T-helper 17 cell (primary cell): ENCODE measurements around the gene APMAP. TPM values are rescaled to one million over a fixed set of nuclear protein-coding genes. Genes with fewer than 3 reads are reported as not detected.
A peak's percentile ranks its signal among the peaks of the same experiment; 100 is the strongest.

Experiments
- ATAC-seq: fragments of 150-1000 bp; cut with Tn5 transposase; 2 replicates; pipeline ENCODE4 v1.10.0; 2021; ENCODE audit warnings: mild to moderate bottlenecking, moderate library complexity
- DNase-seq, 3 donors: peaks; one replicate each; pipeline versions ENCODE4 v3.0.0 to v3.0.0-alpha.2; 2020 to 2021
- H3K9me3 ChIP-seq: one replicate; pipeline ENCODE4 v1.7.0; 2013; ENCODE audit warnings: low read length, mild to moderate bottlenecking; ENCODE audit not compliant: control insufficient read depth, poor library complexity, severe bottlenecking
- H3K27ac Mint-ChIP-seq: one replicate; pipeline ENCODE4 v1.8.0; 2022; ENCODE audit warnings: mild to moderate bottlenecking, moderate library complexity, mixed read lengths
- H3K27me3 Mint-ChIP-seq: one replicate; pipeline ENCODE4 v1.8.0; 2022; ENCODE audit warnings: mixed read lengths
- H3K36me3 Mint-ChIP-seq: one replicate; pipeline ENCODE4 v1.8.0; 2022; ENCODE audit warnings: low read depth, mixed read lengths
- H3K4me1 Mint-ChIP-seq: one replicate; pipeline ENCODE4 v1.8.0; 2022; ENCODE audit warnings: mild to moderate bottlenecking, mixed read lengths
- H3K4me3 Mint-ChIP-seq: one replicate; pipeline ENCODE4 v1.8.0; 2022; ENCODE audit warnings: mild to moderate bottlenecking, moderate library complexity, mixed read lengths
- total RNA-seq, 4 donors: library from RNA in 2 of 4; stranded (reverse) in 2 of 4; gene quantifications; one replicate each; pipeline ENCODE4 v1.2.3 and lab custom pipeline; 2022 to 2026

Gene APMAP
- 10 to 100 TPM; 24.6 to 26.2 TPM for total RNA-seq
- 26.5 to 98.3 reads per million in 2 donors for total RNA-seq (lab: John Stamatoyannopoulos, UW)

GRCh38 chr20:24992487-24993205, at the start of gene APMAP:
TSS of gene APMAP (minus strand) at chr20:24992751. CDS start at chr20:24992688, 63 bp downstream.
- Mint-ChIP-seq H3K27me3 (no peaks in the 10 kb centered on the region), H3K36me3 (no peaks in the 10 kb centered on the region), H3K4me1 (peaks cover 38% of the 10 kb centered on the region), H3K4me3 (peak within 1 kb of the TSS; percentile 98), H3K27ac (peak within 1 kb of the TSS; percentile 97)
- peak; percentile 95 for ATAC-seq
- no peaks in the 10 kb centered on the region for H3K9me3 ChIP-seq
- peak; percentile 92 to 94 (median 94) for DNase-seq

- Mint-ChIP-seq H3K36me3 (no peaks in the 10 kb centered on the region), H3K4me3 (no peak overlapping the region), H3K4me1 (peaks cover 25% of the 10 kb centered on the region), H3K27ac (peak overlapping the region; percentile 92), H3K27me3 (no peaks in the 10 kb centered on the region)
- no peak for ATAC-seq
- DNase-seq: no peak
- no peaks in the 10 kb centered on the region for H3K9me3 ChIP-seq
Measured at GRCh38 chr20:25041813-25042530, 49.4 kb upstream of the APMAP start.

- Mint-ChIP-seq H3K27ac (peak overlapping the region; percentile 67), H3K4me3 (no peak overlapping the region), H3K4me1 (peaks cover 37% of the 10 kb centered on the region), H3K27me3 (no peaks in the 10 kb centered on the region), H3K36me3 (no peaks in the 10 kb centered on the region)
- ATAC-seq (no peak), DNase-seq (no peak)
- H3K9me3 ChIP-seq: no peaks in the 10 kb centered on the region
Measured at GRCh38 chr20:25040438-25040831, 47.9 kb upstream of the APMAP start.

GRCh38 chr20:25039697-25040437, 47.3 kb upstream of the APMAP start:
- Mint-ChIP-seq H3K4me3 (no peak overlapping the region), H3K27ac (peak overlapping the region; percentile 67), H3K36me3 (no peaks in the 10 kb centered on the region), H3K4me1 (peaks cover 37% of the 10 kb centered on the region), H3K27me3 (no peaks in the 10 kb centered on the region)
- ATAC-seq (no peak), DNase-seq (no peak)
- no peaks in the 10 kb centered on the region for H3K9me3 ChIP-seq

- Mint-ChIP-seq H3K4me3 (no peak overlapping the region), H3K4me1 (peaks cover 35% of the 10 kb centered on the region), H3K27ac (peak overlapping the region; percentile 67), H3K27me3 (no peaks in the 10 kb centered on the region), H3K36me3 (no peaks in the 10 kb centered on the region)
- no peak for ATAC-seq
- no peaks in the 10 kb centered on the region for H3K9me3 ChIP-seq
- no peak for DNase-seq
Measured at GRCh38 chr20:25038591-25039015, 46.1 kb upstream of the APMAP start.

- Mint-ChIP-seq H3K4me3 (no peak overlapping the region), H3K27ac (peak overlapping the region; percentile 96), H3K36me3 (no peaks in the 10 kb centered on the region), H3K27me3 (no peaks in the 10 kb centered on the region), H3K4me1 (peaks cover 35% of the 10 kb centered on the region)
- ATAC-seq (no peak), DNase-seq (no peak)
- H3K9me3 ChIP-seq: no peaks in the 10 kb centered on the region
Measured at GRCh38 chr20:25038103-25038410, 45.5 kb upstream of the APMAP start.

- ATAC-seq (no peak), DNase-seq (no peak)
- H3K9me3 ChIP-seq: no peaks in the 10 kb centered on the region
- Mint-ChIP-seq H3K27ac (peak overlapping the region; percentile 96), H3K27me3 (no peaks in the 10 kb centered on the region), H3K4me3 (peak overlapping the region; percentile 9), H3K36me3 (no peaks in the 10 kb centered on the region), H3K4me1 (peaks cover 29% of the 10 kb centered on the region)
Measured at GRCh38 chr20:25037288-25038102, 44.9 kb upstream of the APMAP start.

- Mint-ChIP-seq H3K4me1 (peaks cover 30% of the 10 kb centered on the region), H3K27me3 (no peaks in the 10 kb centered on the region), H3K36me3 (no peaks in the 10 kb centered on the region), H3K27ac (peak overlapping the region; percentile 96), H3K4me3 (peak overlapping the region; percentile 70)
- DNase-seq (no peak), ATAC-seq (no peak)
- no peaks in the 10 kb centered on the region for H3K9me3 ChIP-seq
Measured at GRCh38 chr20:25036331-25036936, 43.9 kb upstream of the APMAP start.

GRCh38 chr20:25035921-25036320, 43.4 kb upstream of the APMAP start:
- Mint-ChIP-seq H3K27me3 (no peaks in the 10 kb centered on the region), H3K27ac (peak overlapping the region; percentile 96), H3K4me1 (peaks cover 30% of the 10 kb centered on the region), H3K4me3 (peak overlapping the region; percentile 25), H3K36me3 (no peaks in the 10 kb centered on the region)
- no peaks in the 10 kb centered on the region for H3K9me3 ChIP-seq
- ATAC-seq (no peak), DNase-seq (no peak)

- H3K9me3 ChIP-seq: no peaks in the 10 kb centered on the region
- ATAC-seq (no peak), DNase-seq (no peak)
- Mint-ChIP-seq H3K4me1 (peaks cover 39% of the 10 kb centered on the region), H3K27me3 (no peaks in the 10 kb centered on the region), H3K27ac (peak overlapping the region; percentile 57), H3K36me3 (peaks cover 4% of the 10 kb centered on the region), H3K4me3 (no peak overlapping the region)
Measured at GRCh38 chr20:25033924-25034300, 41.4 kb upstream of the APMAP start.

GRCh38 chr20:25033265-25033923, 40.8 kb upstream of the APMAP start:
- H3K36me3 Mint-ChIP-seq: peaks cover 4% of the 10 kb centered on the region
- ATAC-seq (no peak), DNase-seq (no peak)
- peak overlapping the region; percentile 57 for H3K27ac Mint-ChIP-seq
- H3K4me1 Mint-ChIP-seq: peaks cover 35% of the 10 kb centered on the region
- no peak overlapping the region for H3K4me3 Mint-ChIP-seq
- no peaks in the 10 kb centered on the region for H3K9me3 ChIP-seq
- H3K27me3 Mint-ChIP-seq: no peaks in the 10 kb centered on the region
